ENCODE results near the gene RHBDL3.

The RHBDL3 gene

GRCh38 chr17:32285746-32286517 is 20.3 kb downstream of the RHBDL3 start:
- in situ Hi-C loops (cut with HindIII; ENCODE audit: low pct_ligation_motif_present, low pct_unique_long_range_greater_than_20kb, low sequenced_read_pairs), result no loop called here
- DNase-seq, result no peak

- in situ Hi-C loops (cut with HindIII; ENCODE audit: low pct_ligation_motif_present, low pct_unique_long_range_greater_than_20kb, low sequenced_read_pairs), result no loop called here
- DNase-seq, result no peak
Observed at GRCh38 chr17:32286518-32286900, 20.9 kb downstream of the RHBDL3 start.

GRCh38 chr17:32287804-32288511 is 22.3 kb downstream of the RHBDL3 start:
- DNase-seq, result no peak
- in situ Hi-C loops (cut with HindIII; ENCODE audit: low pct_ligation_motif_present, low pct_unique_long_range_greater_than_20kb, low sequenced_read_pairs), result no loop called here

GRCh38 chr17:32288615-32289014 is 23.0 kb downstream of the RHBDL3 start:
- DNase-seq, result no peak
- in situ Hi-C loops (cut with HindIII; ENCODE audit: low pct_ligation_motif_present, low pct_unique_long_range_greater_than_20kb, low sequenced_read_pairs), result no loop called here

GRCh38 chr17:32289471-32290070 is 23.9 kb downstream of the RHBDL3 start:
- DNase-seq, result no peak
- in situ Hi-C loops (cut with HindIII; ENCODE audit: low pct_ligation_motif_present, low pct_unique_long_range_greater_than_20kb, low sequenced_read_pairs), result no loop called here

GRCh38 chr17:32292094-32292493 is 26.5 kb downstream of the RHBDL3 start:
- in situ Hi-C loops (cut with HindIII; ENCODE audit: low pct_ligation_motif_present, low pct_unique_long_range_greater_than_20kb, low sequenced_read_pairs), result no loop called here

GRCh38 chr17:32297424-32297823 is 31.8 kb downstream of the RHBDL3 start:
- DNase-seq, result no peak
- in situ Hi-C loops (cut with HindIII; ENCODE audit: low pct_ligation_motif_present, low pct_unique_long_range_greater_than_20kb, low sequenced_read_pairs), result no loop called here

More at GRCh38 chr17:32292094-32292493, 26.5 kb downstream of the RHBDL3 start:
- DNase-seq, result no peak

GRCh38 chr17:32297860-32298259 is 32.2 kb downstream of the RHBDL3 start:
- DNase-seq, result no peak

GRCh38 chr17:32298298-32298697 is 32.7 kb downstream of the RHBDL3 start:
- no peak for DNase-seq
- in situ Hi-C loops (cut with HindIII; ENCODE audit: low pct_ligation_motif_present, low pct_unique_long_range_greater_than_20kb, low sequenced_read_pairs), result no loop called here

More at GRCh38 chr17:32297860-32298259, 32.2 kb downstream of the RHBDL3 start:
- in situ Hi-C loops (cut with HindIII; ENCODE audit: low pct_ligation_motif_present, low pct_unique_long_range_greater_than_20kb, low sequenced_read_pairs), result no loop called here

- in situ Hi-C loops (cut with HindIII; ENCODE audit: low pct_ligation_motif_present, low pct_unique_long_range_greater_than_20kb, low sequenced_read_pairs), result no loop called here
- DNase-seq, result no peak
Observed at GRCh38 chr17:32298721-32299579, 33.3 kb downstream of the RHBDL3 start.

- in situ Hi-C loops (cut with HindIII; ENCODE audit: low pct_ligation_motif_present, low pct_unique_long_range_greater_than_20kb, low sequenced_read_pairs), result no loop called here
Observed at GRCh38 chr17:32299580-32300164, 34.0 kb downstream of the RHBDL3 start.

GRCh38 chr17:32302037-32302436 is 36.4 kb downstream of the RHBDL3 start:
- no peak for DNase-seq
- in situ Hi-C loops (cut with HindIII; ENCODE audit: low pct_ligation_motif_present, low pct_unique_long_range_greater_than_20kb, low sequenced_read_pairs), result no loop called here

More at GRCh38 chr17:32299580-32300164, 34.0 kb downstream of the RHBDL3 start:
- DNase-seq, result no peak

- in situ Hi-C loops (cut with HindIII; ENCODE audit: low pct_ligation_motif_present, low pct_unique_long_range_greater_than_20kb, low sequenced_read_pairs), result no loop called here
- DNase-seq, result no peak
Observed at GRCh38 chr17:32302860-32303649, 37.4 kb downstream of the RHBDL3 start.

GRCh38 chr17:32303781-32304288 is 38.2 kb downstream of the RHBDL3 start:
- DNase-seq, result no peak
- in situ Hi-C loops (cut with HindIII; ENCODE audit: low pct_ligation_motif_present, low pct_unique_long_range_greater_than_20kb, low sequenced_read_pairs), result no loop called here

- in situ Hi-C loops (cut with HindIII; ENCODE audit: low pct_ligation_motif_present, low pct_unique_long_range_greater_than_20kb, low sequenced_read_pairs), result no loop called here
- DNase-seq, result no peak
Observed at GRCh38 chr17:32305049-32305448, 39.4 kb downstream of the RHBDL3 start.

- no peak for DNase-seq
- in situ Hi-C loops (cut with HindIII; ENCODE audit: low pct_ligation_motif_present, low pct_unique_long_range_greater_than_20kb, low sequenced_read_pairs), result no loop called here
Observed at GRCh38 chr17:32307658-32308057, 42.0 kb downstream of the RHBDL3 start.

- no peak for DNase-seq
- in situ Hi-C loops (cut with HindIII; ENCODE audit: low pct_ligation_motif_present, low pct_unique_long_range_greater_than_20kb, low sequenced_read_pairs), result no loop called here
Observed at GRCh38 chr17:32311028-32311536, 45.5 kb downstream of the RHBDL3 start.
